Measurements from ENCODE around the gene GRIFIN. TPM values are rescaled to one million over a fixed set of nuclear protein-coding genes. Genes with fewer than 3 reads are reported as not detected.

Gene GRIFIN
- total RNA-seq, 1 donor from 2014 or later, result not detected

DNA sequence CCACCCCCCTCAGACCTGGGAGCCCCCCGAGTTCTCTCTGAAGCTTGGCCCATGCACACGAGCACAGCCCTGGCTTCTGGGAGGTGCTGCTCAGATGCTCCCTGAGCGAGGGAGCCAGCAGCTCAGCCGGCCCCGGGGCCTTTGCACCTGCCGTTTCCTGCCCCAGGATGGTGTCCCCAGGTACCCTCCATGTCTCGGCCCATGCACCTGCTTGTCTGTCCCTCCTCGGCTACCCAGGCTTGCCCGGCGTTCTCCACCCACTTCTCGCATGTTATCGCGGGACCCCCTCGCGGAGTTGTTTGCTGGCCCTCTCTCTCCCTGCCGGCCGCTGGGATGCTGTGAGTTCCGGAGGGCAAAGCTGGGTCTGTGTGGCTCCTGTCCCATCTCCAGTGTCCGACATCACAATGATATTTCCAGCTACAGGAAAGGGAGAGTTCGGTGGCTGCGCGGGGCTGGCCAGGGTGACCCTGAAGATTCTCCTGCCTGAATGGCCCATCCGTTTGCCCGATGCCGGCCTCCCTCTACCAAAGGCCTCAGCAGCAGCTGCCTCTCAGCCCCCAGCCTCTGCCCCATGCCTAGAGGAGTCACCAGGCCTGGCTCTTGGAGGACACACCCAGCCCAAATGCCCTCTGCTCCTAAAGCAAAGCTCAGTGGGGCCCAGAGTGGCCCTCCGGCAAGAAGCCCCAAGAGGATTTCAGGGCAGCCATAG is 31.2 kb upstream of the GRIFIN start:
- H3K36me3 ChIP-seq (ENCODE audit: control insufficient read depth, insufficient read depth, low read length), result no peaks in the 10 kb centered on the region
- H3K4me3 ChIP-seq (ENCODE audit: low read depth, low read length), result no peak overlapping the region
- DNase-seq (ENCODE audit: low read depth), result no peak
- H3K27me3 ChIP-seq (ENCODE audit: control insufficient read depth, insufficient read depth, low read length), result no peaks in the 10 kb centered on the region
- TF ChIP-seq, protein P1, sequence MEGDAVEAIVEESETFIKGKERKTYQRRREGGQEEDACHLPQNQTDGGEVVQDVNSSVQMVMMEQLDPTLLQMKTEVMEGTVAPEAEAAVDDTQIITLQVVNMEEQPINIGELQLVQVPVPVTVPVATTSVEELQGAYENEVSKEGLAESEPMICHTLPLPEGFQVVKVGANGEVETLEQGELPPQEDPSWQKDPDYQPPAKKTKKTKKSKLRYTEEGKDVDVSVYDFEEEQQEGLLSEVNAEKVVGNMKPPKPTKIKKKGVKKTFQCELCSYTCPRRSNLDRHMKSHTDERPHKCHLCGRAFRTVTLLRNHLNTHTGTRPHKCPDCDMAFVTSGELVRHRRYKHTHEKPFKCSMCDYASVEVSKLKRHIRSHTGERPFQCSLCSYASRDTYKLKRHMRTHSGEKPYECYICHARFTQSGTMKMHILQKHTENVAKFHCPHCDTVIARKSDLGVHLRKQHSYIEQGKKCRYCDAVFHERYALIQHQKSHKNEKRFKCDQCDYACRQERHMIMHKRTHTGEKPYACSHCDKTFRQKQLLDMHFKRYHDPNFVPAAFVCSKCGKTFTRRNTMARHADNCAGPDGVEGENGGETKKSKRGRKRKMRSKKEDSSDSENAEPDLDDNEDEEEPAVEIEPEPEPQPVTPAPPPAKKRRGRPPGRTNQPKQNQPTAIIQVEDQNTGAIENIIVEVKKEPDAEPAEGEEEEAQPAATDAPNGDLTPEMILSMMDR (IDR thresholded peaks at IDR 0.05; ENCODE audit: insufficient read depth, low read length, poor library complexity, severe bottlenecking), result no peak

DNA sequence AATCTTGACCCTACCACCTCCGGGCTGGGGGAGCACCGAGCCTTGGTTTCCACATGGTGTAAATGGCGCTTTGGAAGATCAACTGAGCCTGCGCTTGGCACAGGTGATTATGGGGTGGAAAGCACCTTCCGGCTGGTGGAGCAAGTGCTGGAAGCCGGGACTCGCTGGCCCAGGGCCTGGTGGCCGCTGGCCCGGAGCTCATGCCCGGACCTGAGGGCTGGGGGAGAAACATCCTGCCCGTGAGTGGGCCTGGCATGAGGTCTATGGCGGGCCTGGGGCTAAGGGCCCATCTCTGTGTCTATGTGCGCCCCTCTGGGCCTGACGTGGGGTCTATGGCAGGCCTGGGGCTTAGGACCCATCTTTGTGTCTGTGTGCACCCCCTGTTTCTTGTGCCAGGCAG is 29.2 kb upstream of the GRIFIN start:
- Histone ChIP-seq H3K27me3 (ENCODE audit: control insufficient read depth, insufficient read depth, low read length) (no peaks in the 10 kb centered on the region), H3K36me3 (ENCODE audit: control insufficient read depth, insufficient read depth, low read length) (no peaks in the 10 kb centered on the region), H3K4me3 (ENCODE audit: low read depth, low read length) (no peak overlapping the region)
- TF ChIP-seq, protein P1 (IDR thresholded peaks at IDR 0.05; ENCODE audit: insufficient read depth, low read length, poor library complexity, severe bottlenecking), result no peak
- no peak for DNase-seq (ENCODE audit: low read depth)

DNA sequence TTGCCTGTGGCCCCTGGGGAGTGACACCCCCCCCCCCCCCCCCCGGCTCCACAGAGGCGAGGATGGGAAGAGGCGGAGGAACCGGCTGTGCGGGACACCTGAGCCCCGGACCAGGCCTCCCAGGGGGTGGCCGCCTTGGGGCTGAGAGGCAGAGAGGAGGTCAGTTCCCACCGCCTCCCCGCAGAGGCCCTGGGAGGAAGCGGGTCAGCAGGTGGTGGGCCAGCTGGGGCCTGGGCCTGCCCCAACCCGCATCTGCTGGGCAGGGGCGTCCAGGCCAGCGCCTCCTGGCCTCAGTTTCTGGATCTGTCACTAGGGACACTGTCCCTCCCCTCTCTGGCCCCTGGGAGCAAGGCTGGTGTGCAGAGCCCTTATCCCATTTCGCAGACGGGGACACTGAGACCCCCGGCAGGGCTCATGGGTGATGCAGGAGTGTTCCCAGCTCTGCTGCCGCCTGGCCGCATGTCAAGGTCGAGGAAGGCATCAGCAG is 28.7 kb upstream of the GRIFIN start:
- Histone ChIP-seq H3K27me3 (ENCODE audit: control insufficient read depth, insufficient read depth, low read length) (no peaks in the 10 kb centered on the region), H3K36me3 (ENCODE audit: control insufficient read depth, insufficient read depth, low read length) (no peaks in the 10 kb centered on the region), H3K4me3 (ENCODE audit: low read depth, low read length) (no peak overlapping the region)
- TF ChIP-seq, protein P1 (IDR thresholded peaks at IDR 0.05; ENCODE audit: insufficient read depth, low read length, poor library complexity, severe bottlenecking), result no peak
- DNase-seq (ENCODE audit: low read depth), result no peak

DNA sequence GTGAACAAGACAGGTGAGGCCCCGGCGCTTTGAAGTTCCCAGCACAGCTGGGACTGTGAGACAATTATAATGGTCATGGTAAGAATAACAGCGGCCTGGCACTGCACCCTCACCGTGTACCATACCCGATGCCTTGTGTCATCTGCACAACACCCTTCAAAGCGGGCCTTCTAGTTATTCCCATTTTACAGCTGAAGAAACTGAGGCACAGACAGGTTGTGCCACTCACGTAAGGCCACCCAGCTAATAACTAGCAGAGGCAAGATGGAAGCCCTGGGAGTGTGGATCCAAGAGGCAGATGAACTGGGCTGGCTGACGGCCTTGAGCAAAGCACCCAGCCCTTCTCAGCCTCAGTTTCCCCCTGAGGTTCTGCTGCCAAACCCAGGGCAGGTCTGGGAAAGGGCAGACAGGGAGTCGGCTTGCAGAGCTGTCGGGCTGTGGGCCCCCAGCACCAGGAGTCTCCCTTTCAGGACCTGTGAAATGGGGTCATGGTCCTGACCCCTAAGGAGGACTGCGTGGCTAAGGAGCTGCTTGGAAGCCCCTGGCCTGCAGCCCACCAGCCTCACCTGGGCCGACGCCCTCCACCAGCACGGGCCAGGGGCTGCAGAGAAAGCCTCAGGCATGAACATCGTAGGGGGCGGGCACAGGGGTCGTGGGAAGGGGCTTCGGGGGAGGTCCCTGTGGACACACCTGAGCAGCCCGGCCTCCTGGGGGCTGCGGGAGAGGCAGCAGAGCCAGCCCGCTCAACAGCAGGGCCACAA is 28.1 kb upstream of the GRIFIN start:
- no peak overlapping the region for H3K4me3 ChIP-seq (ENCODE audit: low read depth, low read length)
- H3K27me3 ChIP-seq (ENCODE audit: control insufficient read depth, insufficient read depth, low read length), result no peaks in the 10 kb centered on the region
- DNase-seq (ENCODE audit: low read depth), result no peak
- H3K36me3 ChIP-seq (ENCODE audit: control insufficient read depth, insufficient read depth, low read length), result no peaks in the 10 kb centered on the region
- TF ChIP-seq, protein P1 (IDR thresholded peaks at IDR 0.05; ENCODE audit: insufficient read depth, low read length, poor library complexity, severe bottlenecking), result no peak

DNA sequence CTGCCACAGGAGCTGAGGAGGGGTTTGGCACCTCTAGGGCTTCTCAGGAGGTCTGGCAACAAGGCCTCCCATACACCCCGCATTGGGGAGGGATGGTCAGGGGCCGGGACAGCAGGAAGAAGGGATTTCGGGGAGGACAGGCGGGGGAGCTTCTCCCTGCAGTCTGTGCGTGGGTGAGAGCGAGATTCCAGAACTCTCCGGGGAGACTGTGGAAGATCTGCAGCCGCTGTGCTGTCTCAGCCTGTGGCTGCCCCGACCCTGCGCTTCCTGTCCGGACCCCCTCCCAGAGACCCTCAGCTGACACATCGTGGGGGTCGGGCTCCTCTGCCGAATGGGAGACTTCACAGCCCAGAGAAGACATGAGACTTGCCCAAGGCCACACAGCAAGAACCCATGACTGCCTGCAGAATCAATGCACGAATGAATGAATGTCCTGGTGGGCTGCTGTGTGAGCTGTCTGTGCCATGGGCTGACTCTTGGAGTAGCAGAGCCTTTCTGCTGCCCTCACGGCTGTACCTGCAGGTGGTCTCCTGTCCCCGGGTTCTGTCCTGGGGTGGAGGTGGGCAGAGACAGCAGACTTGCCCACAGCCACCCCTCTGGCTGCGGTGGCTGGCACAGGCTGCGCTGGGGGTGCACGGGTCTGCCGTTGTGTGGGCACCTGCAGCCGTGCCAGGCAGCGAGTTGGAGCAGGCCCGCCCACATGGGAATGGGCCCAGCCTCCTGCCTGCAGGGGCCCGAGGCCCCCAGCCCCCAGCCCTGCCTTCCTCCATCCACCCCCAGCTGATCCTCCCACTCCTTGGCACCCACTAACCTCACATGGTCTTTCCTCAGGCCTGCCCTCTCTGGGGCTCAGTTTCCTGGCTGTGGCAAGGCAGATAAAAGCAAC is 27.1 kb upstream of the GRIFIN start:
- Histone ChIP-seq H3K36me3 (ENCODE audit: control insufficient read depth, insufficient read depth, low read length) (no peaks in the 10 kb centered on the region), H3K27me3 (ENCODE audit: control insufficient read depth, insufficient read depth, low read length) (peaks cover 7% of the 10 kb centered on the region), H3K4me3 (ENCODE audit: low read depth, low read length) (no peak overlapping the region)
- TF ChIP-seq, protein P1 (IDR thresholded peaks at IDR 0.05; ENCODE audit: insufficient read depth, low read length, poor library complexity, severe bottlenecking), result no peak
- no peak for DNase-seq (ENCODE audit: low read depth)
